Neural progenitor cell (in vitro differentiated cells): ENCODE data around the gene TGM6. TPM values are rescaled to one million over a fixed set of nuclear protein-coding genes. Genes with fewer than 3 reads are reported as not detected.

ENCODE experiments used
- DNase-seq: peaks from one replicate; pipeline ENCODE4 v3.0.0-alpha.2; 2016; ENCODE audit warnings: low spot score
- H2AFZ ChIP-seq: fragments of 200-600 bp; sonication (generic); replicated peaks from 2 replicates; pipeline ENCODE4 v1.6.1; 2016; ENCODE audit warnings: antibody characterized with exemption
- H3F3A ChIP-seq: fragments of 200-600 bp; sonication (generic); 2 replicates; pipeline ENCODE4 v1.6.1; 2016; ENCODE audit warnings: antibody characterized with exemption, low read depth
- H3K27ac ChIP-seq: fragments of 200-600 bp; sonication (generic); 2 replicates; pipeline ENCODE4 v1.5.1; 2016; ENCODE audit warnings: mild to moderate bottlenecking
- H3K27me3 ChIP-seq: fragments of 200-600 bp; sonication (generic); 2 replicates; pipeline ENCODE4 v1.6.1; 2016; ENCODE audit warnings: mild to moderate bottlenecking, moderate library complexity
- H3K36me3 ChIP-seq: fragments of 200-600 bp; sonication (generic); 2 replicates; pipeline ENCODE4 v1.5.1; 2016
- H3K4me1 ChIP-seq: fragments of 200-600 bp; sonication (generic); 2 replicates; pipeline ENCODE4 v1.6.1; 2016; ENCODE audit warnings: mixed run types
- H3K4me2 ChIP-seq: fragments of 200-600 bp; sonication (generic); 2 replicates; pipeline ENCODE4 v1.6.1; 2016
- H3K4me3 ChIP-seq: fragments of 200-600 bp; sonication (generic); 2 replicates; pipeline ENCODE4 v1.5.1; 2016
- H3K79me2 ChIP-seq: fragments of 200-600 bp; sonication (generic); 2 replicates; pipeline ENCODE4 v1.6.1; 2016; ENCODE audit warnings: low read depth
- H3K9ac ChIP-seq: fragments of 200-600 bp; sonication (generic); 2 replicates; pipeline ENCODE4 v1.6.1; 2016
- H3K9me3 ChIP-seq: fragments of 200-600 bp; sonication (generic); 2 replicates; pipeline ENCODE4 v1.5.1; 2016; ENCODE audit warnings: low read depth
- H4K20me1 ChIP-seq: fragments of 200-600 bp; sonication (generic); 2 replicates; pipeline ENCODE4 v1.6.1; 2016; ENCODE audit warnings: low read depth
- H3K27ac Mint-ChIP-seq: 3 replicates; pipeline ENCODE4 v1.8.0; 2021; ENCODE audit warnings: mixed read lengths
- H3K27me3 Mint-ChIP-seq: 2 replicates; pipeline ENCODE4 v1.8.0; 2022; ENCODE audit warnings: low read depth, mild to moderate bottlenecking, inconsistent platforms, moderate library complexity, mixed read lengths; ENCODE audit not compliant: insufficient read depth
- H3K36me3 Mint-ChIP-seq: 3 replicates; pipeline ENCODE4 v1.8.0; 2021; ENCODE audit warnings: mixed read lengths
- H3K4me1 Mint-ChIP-seq: 3 replicates; pipeline ENCODE4 v1.8.0; 2021; ENCODE audit warnings: mixed read lengths
- H3K4me3 Mint-ChIP-seq: 3 replicates; pipeline ENCODE4 v1.8.0; 2021; ENCODE audit warnings: mild to moderate bottlenecking, moderate library complexity, mixed read lengths
- H3K9me3 Mint-ChIP-seq: 3 replicates; pipeline ENCODE4 v1.8.0; 2020; ENCODE audit warnings: mixed read lengths
- CTCF ChIP-seq: fragments of 200-600 bp; sonication (generic); IDR thresholded peaks from 2 replicates; pipeline ENCODE4 v1.5.1; 2017; ENCODE audit warnings: antibody characterized with exemption, mild to moderate bottlenecking
- EZH2 ChIP-seq: fragments of 200-600 bp; sonication (generic); IDR thresholded peaks from 2 replicates; pipeline ENCODE4 v1.6.1; 2017; ENCODE audit warnings: antibody characterized with exemption, mild to moderate bottlenecking, moderate library complexity
- EZH2phosphoT487 ChIP-seq: fragments of 200-600 bp; sonication (generic); IDR thresholded peaks from 2 replicates; pipeline ENCODE4 v1.6.1; 2017; ENCODE audit warnings: antibody characterized with exemption
- total RNA-seq: library from RNA; depleted of rRNA; stranded (reverse); fragments of >200 nt; gene quantifications from 2 replicates; pipeline ENCODE4 v1.2.3, GENCODE V29; 2015; ENCODE audit warnings: low replicate concordance

TGM6 gene
- total RNA-seq, 1 donor from 2014 or later, result not detected

GRCh38 chr20:2382833-2383232 is 2.1 kb downstream of the TGM6 start:
- no peaks in the 10 kb centered on the region for H3K27me3 ChIP-seq
- DNase-seq, result no peak
- H3K4me2 ChIP-seq, result no peak overlapping the region
- H3K4me1 Mint-ChIP-seq, result no peaks in the 10 kb centered on the region
- H3K27ac Mint-ChIP-seq, result peak overlapping the region; percentile 19
- TF ChIP-seq CTCF (no peak), EZH2 (no peak), EZH2phosphoT487 (no peak)
- H3K4me3 ChIP-seq, result no peak overlapping the region
- peaks cover 5% of the 10 kb centered on the region for H3K27me3 Mint-ChIP-seq
- no peaks in the 10 kb centered on the region for H3K36me3 Mint-ChIP-seq
- peaks cover 5% of the 10 kb centered on the region for H3K9me3 Mint-ChIP-seq
- H3K4me3 Mint-ChIP-seq, result no peak overlapping the region
- no peaks in the 10 kb centered on the region for H3K36me3 ChIP-seq
- H2AFZ ChIP-seq, result no peak overlapping the region
- no peaks in the 10 kb centered on the region for H3K79me2 ChIP-seq
- no peaks in the 10 kb centered on the region for H3F3A ChIP-seq
- H4K20me1 ChIP-seq, result no peaks in the 10 kb centered on the region
- no peaks in the 10 kb centered on the region for H3K9me3 ChIP-seq
- H3K27ac ChIP-seq, result no peak overlapping the region
- H3K4me1 ChIP-seq, result no peaks in the 10 kb centered on the region
- H3K9ac ChIP-seq, result no peak overlapping the region

- no peaks in the 10 kb centered on the region for H3K9me3 ChIP-seq
- no peak overlapping the region for H3K4me3 ChIP-seq
- H3K27ac ChIP-seq, result no peak overlapping the region
- no peaks in the 10 kb centered on the region for H3K79me2 ChIP-seq
- H3K27me3 ChIP-seq, result no peaks in the 10 kb centered on the region
- peaks cover 8% of the 10 kb centered on the region for H3K27me3 Mint-ChIP-seq
- no peaks in the 10 kb centered on the region for H4K20me1 ChIP-seq
- no peak overlapping the region for H2AFZ ChIP-seq
- H3K27ac Mint-ChIP-seq, result no peak overlapping the region
- H3K4me2 ChIP-seq, result no peak overlapping the region
- no peaks in the 10 kb centered on the region for H3K36me3 Mint-ChIP-seq
- no peak overlapping the region for H3K9ac ChIP-seq
- TF ChIP-seq EZH2phosphoT487, result no peak
- TF ChIP-seq CTCF, result no peak
- no peak for TF ChIP-seq EZH2
- H3K36me3 ChIP-seq, result no peaks in the 10 kb centered on the region
- peaks cover 7% of the 10 kb centered on the region for H3K9me3 Mint-ChIP-seq
- no peak overlapping the region for H3K4me3 Mint-ChIP-seq
- no peaks in the 10 kb centered on the region for H3K4me1 ChIP-seq
- peaks cover 4% of the 10 kb centered on the region for H3K4me1 Mint-ChIP-seq
- H3F3A ChIP-seq, result no peaks in the 10 kb centered on the region
- DNase-seq, result no peak
Observed at GRCh38 chr20:2385026-2385425, 4.3 kb downstream of the TGM6 start.

- Histone ChIP-seq H3K4me3 (no peak overlapping the region), H4K20me1 (no peaks in the 10 kb centered on the region), H3K27ac (no peak overlapping the region), H3K4me2 (no peak overlapping the region), H2AFZ (no peak overlapping the region), H3K9ac (no peak overlapping the region), H3K36me3 (no peaks in the 10 kb centered on the region), H3K9me3 (no peaks in the 10 kb centered on the region), H3F3A (no peaks in the 10 kb centered on the region), H3K79me2 (no peaks in the 10 kb centered on the region), H3K4me1 (no peaks in the 10 kb centered on the region), H3K27me3 (no peaks in the 10 kb centered on the region)
- Mint-ChIP-seq H3K9me3 (peaks cover 7% of the 10 kb centered on the region), H3K27me3 (peaks cover 8% of the 10 kb centered on the region), H3K4me3 (no peak overlapping the region), H3K27ac (no peak overlapping the region), H3K4me1 (peaks cover 4% of the 10 kb centered on the region), H3K36me3 (no peaks in the 10 kb centered on the region)
- TF ChIP-seq EZH2phosphoT487 (no peak), EZH2 (no peak), CTCF (no peak)
- no peak for DNase-seq
Observed at GRCh38 chr20:2385496-2385895, 4.8 kb downstream of the TGM6 start.
